H9 (cell line): Measurements from ENCODE around the gene SNUPN. TPM values are rescaled to one million over a fixed set of nuclear protein-coding genes. Genes with fewer than 3 reads are reported as not detected.
"Not testable (repeated sequence)": the region's sequence is repeated elsewhere in the genome, so short reads cannot be mapped to it uniquely, and the experiment has no call there.

Source experiments
- DNase-seq: peaks from one replicate; pipeline ENCODE4 v3.0.0-alpha.2; 2017
- H2AFZ ChIP-seq: one replicate; pipeline ENCODE4 v1.6.1; 2013; ENCODE audit warnings: mild to moderate bottlenecking, low read length, control low read depth, moderate library complexity
- H2AK5ac ChIP-seq: 2 replicates; pipeline ENCODE4 v1.6.1; 2013; ENCODE audit warnings: low read length, control low read depth, mixed read lengths; ENCODE audit not compliant: insufficient read length
- H2BK120ac ChIP-seq: one replicate; pipeline ENCODE4 v1.6.1; 2013; ENCODE audit warnings: low read depth, mild to moderate bottlenecking, low read length, control low read depth, inconsistent platforms; ENCODE audit not compliant: poor library complexity, severe bottlenecking
- H2BK12ac ChIP-seq: 2 replicates; pipeline ENCODE4 v1.6.1; 2013; ENCODE audit warnings: low read length, control low read depth, mixed read lengths, low read depth; ENCODE audit not compliant: insufficient read length
- H2BK15ac ChIP-seq: 2 replicates; pipeline ENCODE4 v1.6.1; 2013; ENCODE audit warnings: low read depth, low read length, control low read depth
- H2BK20ac ChIP-seq: one replicate; pipeline ENCODE4 v1.6.1; 2013; ENCODE audit warnings: low read depth, mild to moderate bottlenecking, low read length, control low read depth, inconsistent platforms; ENCODE audit not compliant: poor library complexity, severe bottlenecking
- H2BK5ac ChIP-seq: 2 replicates; pipeline ENCODE4 v1.6.1; 2013; ENCODE audit warnings: low read length, control low read depth, mixed read lengths; ENCODE audit not compliant: insufficient read length
- H3K14ac ChIP-seq: 2 replicates; pipeline ENCODE4 v1.6.1; 2013; ENCODE audit warnings: low read length, control low read depth; ENCODE audit not compliant: insufficient read depth
- H3K18ac ChIP-seq: 2 replicates; pipeline ENCODE4 v1.6.1; 2013; ENCODE audit warnings: low read depth, mild to moderate bottlenecking, mixed read lengths, low read length, control low read depth; ENCODE audit not compliant: insufficient read length
- H3K23ac ChIP-seq: 2 replicates; pipeline ENCODE4 v1.6.1; 2013; ENCODE audit warnings: low read length, control low read depth, mixed read lengths, low read depth; ENCODE audit not compliant: insufficient read length
- H3K23me2 ChIP-seq: 2 replicates; pipeline ENCODE4 v1.6.1; 2013; ENCODE audit warnings: low read depth, mild to moderate bottlenecking, mixed read lengths, low read length, control low read depth; ENCODE audit not compliant: insufficient read length, poor library complexity, severe bottlenecking
- H3K27ac ChIP-seq: 2 replicates; pipeline ENCODE4 v1.5.1; 2013; ENCODE audit warnings: low read length, control low read depth, mixed read lengths, low read depth; ENCODE audit not compliant: insufficient read length
- H3K27me3 ChIP-seq: 2 replicates; pipeline ENCODE4 v1.6.1; 2013; ENCODE audit warnings: low read length, control low read depth, inconsistent platforms; ENCODE audit not compliant: insufficient read depth
- H3K4ac ChIP-seq: 2 replicates; pipeline ENCODE4 v1.6.1; 2013; ENCODE audit warnings: low read depth, mild to moderate bottlenecking, control low read depth, inconsistent platforms, low read length, moderate library complexity
- H3K4me1 ChIP-seq: 2 replicates; pipeline ENCODE4 v1.6.1; 2013; ENCODE audit warnings: low read length, control low read depth, inconsistent platforms; ENCODE audit not compliant: insufficient read depth
- H3K4me2 ChIP-seq: 2 replicates; pipeline ENCODE4 v1.6.1; 2013; ENCODE audit warnings: low read length, control low read depth, mixed read lengths; ENCODE audit not compliant: insufficient read length, insufficient read depth
- H3K56ac ChIP-seq: 2 replicates; pipeline ENCODE4 v1.6.1; 2013; ENCODE audit warnings: low read depth, mild to moderate bottlenecking, mixed read lengths, low read length, control low read depth; ENCODE audit not compliant: insufficient read length
- H3K79me1 ChIP-seq: 2 replicates; pipeline ENCODE4 v1.6.1; 2013; ENCODE audit warnings: low read depth, mild to moderate bottlenecking, moderate library complexity, low read length, control low read depth, inconsistent platforms; ENCODE audit not compliant: insufficient read depth, poor library complexity, severe bottlenecking
- H3K79me2 ChIP-seq: 2 replicates; pipeline ENCODE4 v1.6.1; 2013; ENCODE audit warnings: low read length, control low read depth, inconsistent platforms; ENCODE audit not compliant: insufficient read depth
- H3K9ac ChIP-seq: 2 replicates; pipeline ENCODE4 v1.6.1; 2013; ENCODE audit warnings: low read length, control low read depth, mixed read lengths; ENCODE audit not compliant: insufficient read length; ENCODE audit errors: extremely low read depth
- H3K9me3 ChIP-seq: one replicate; pipeline ENCODE4 v1.6.1; 2013; ENCODE audit warnings: low read depth, low read length, inconsistent platforms; ENCODE audit not compliant: control insufficient read depth
- H3T11ph ChIP-seq: one replicate; pipeline ENCODE4 v1.6.1; 2013; ENCODE audit warnings: mild to moderate bottlenecking, low read length, control low read depth, inconsistent platforms
- H4K20me1 ChIP-seq: one replicate; pipeline ENCODE4 v1.6.1; 2013; ENCODE audit not compliant: control insufficient read depth, insufficient read length, insufficient read depth
- H4K5ac ChIP-seq: 2 replicates; pipeline ENCODE4 v1.6.1; 2013; ENCODE audit warnings: low read depth, mild to moderate bottlenecking, mixed read lengths, low read length, control low read depth; ENCODE audit not compliant: insufficient read length
- H4K8ac ChIP-seq: replicated peaks from 2 replicates; pipeline ENCODE4 v1.6.1; 2013; ENCODE audit warnings: low read length, control low read depth, mixed read lengths, low read depth; ENCODE audit not compliant: insufficient read length
- H4K91ac ChIP-seq: 2 replicates; pipeline ENCODE4 v1.6.1; 2013; ENCODE audit warnings: low read depth, mild to moderate bottlenecking, moderate library complexity, mixed read lengths, low read length, control low read depth; ENCODE audit not compliant: insufficient read length
- H3K27ac Mint-ChIP-seq, 3 experiments: 2 replicates in 2 of 3; 3 replicates in 1 of 3; pipeline ENCODE4 v1.8.0; 2020 to 2021; ENCODE audit warnings: mixed read lengths in 3 of 3, mild to moderate bottlenecking in 1 of 3, moderate library complexity in 1 of 3
- H3K27me3 Mint-ChIP-seq: 2 replicates; pipeline ENCODE4 v1.8.0; 2021; ENCODE audit warnings: low read depth, mild to moderate bottlenecking, moderate library complexity, mixed read lengths
- H3K36me3 Mint-ChIP-seq, 3 experiments: 2 replicates in 2 of 3; 3 replicates in 1 of 3; pipeline ENCODE4 v1.8.0; 2020 to 2021; ENCODE audit warnings: low read depth in 3 of 3, mixed read lengths in 3 of 3; ENCODE audit not compliant: insufficient read depth in 1 of 3
- H3K4me1 Mint-ChIP-seq, 2 experiments: 2 replicates each; pipeline ENCODE4 v1.8.0; 2020; ENCODE audit warnings: mixed read lengths in 2 of 2
- H3K4me3 Mint-ChIP-seq, 2 experiments: 2 replicates in 1 of 2; 3 replicates in 1 of 2; pipeline ENCODE4 v1.8.0; 2020 to 2021; ENCODE audit warnings: mild to moderate bottlenecking in 2 of 2, mixed read lengths in 2 of 2, moderate library complexity in 1 of 2
- H3K9me3 Mint-ChIP-seq, 2 experiments: 2 replicates in 1 of 2; 3 replicates in 1 of 2; pipeline ENCODE4 v1.8.0; 2020; ENCODE audit warnings: mild to moderate bottlenecking in 2 of 2, mixed read lengths in 2 of 2, moderate library complexity in 1 of 2
- WGBS: extraction: QIAGEN DNeasy Blood & Tissue Kit; methylation state at CpG from one replicate; pipeline ENCODE4 v1.1.7; 2013; ENCODE audit warnings: missing lambda C conversion rate, low lambda C conversion rate, mixed read lengths; ENCODE audit not compliant: insufficient read length; ENCODE audit errors: extremely low coverage; 5-methylcytosine and 5-hydroxymethylcytosine counted together
- total RNA-seq: library from RNA; stranded (reverse); gene quantifications from 2 replicates; pipeline ENCODE4 v1.2.1, GENCODE V29; 2021
- TF ChIP-seq, protein P1 (sequence below): fragments of 200-600 bp; sonication (generic); conservative IDR thresholded peaks from 3 replicates; pipeline ENCODE4 v1.8.0; 2021; ENCODE audit warnings: antibody characterized with exemption, mild to moderate bottlenecking

The SNUPN gene
- total RNA-seq, 1 experiment from 2014 or later = 32.7 TPM

DNA sequence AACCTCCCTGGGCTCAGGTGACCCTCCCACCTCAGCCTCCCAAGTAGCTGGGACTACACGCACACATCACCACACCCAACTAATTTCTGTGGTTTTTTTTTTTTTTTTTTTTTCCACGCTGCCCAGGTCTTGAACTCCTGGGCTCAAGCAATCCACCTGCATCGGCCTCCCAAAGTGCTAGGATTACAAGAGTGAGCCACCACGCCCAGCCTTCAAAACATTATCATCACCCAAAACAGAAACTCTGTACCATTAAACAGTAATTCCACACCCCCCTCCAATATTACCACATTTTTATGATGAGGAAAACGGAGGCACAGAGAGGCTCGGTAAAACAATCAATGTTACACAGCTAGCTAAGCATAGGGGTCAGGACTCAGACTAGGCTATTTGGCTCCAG is 10.5 kb upstream of the SNUPN start:
- H3K23me2 ChIP-seq = peaks cover 15% of the 10 kb centered on the region
- peaks cover 9% of the 10 kb centered on the region for H3K79me1 ChIP-seq
- Mint-ChIP-seq H3K4me3 (peak overlapping the region in 1 of 2 experiments; percentile 61; a peak in 1 of 5 replicates), H3K36me3 (peaks cover 0 to 10% (median 3%) of the 10 kb centered on the region in 3 experiments; a peak in 3 of 7 replicates), H3K27me3 (no peaks in the 10 kb centered on the region), H3K27ac (peak overlapping the region in 1 of 3 experiments; percentile 40; a peak in 2 of 7 replicates), H3K9me3 (no peaks in the 10 kb centered on the region), H3K4me1 (peaks cover 28 to 34% of the 10 kb centered on the region in 2 experiments)
- H3K27ac ChIP-seq = no peak overlapping the region
- no peak overlapping the region for H3K14ac ChIP-seq
- no peaks in the 10 kb centered on the region for H3K4me1 ChIP-seq
- H2BK15ac ChIP-seq = no peak overlapping the region
- no peak overlapping the region for H2AFZ ChIP-seq
- H3K23ac ChIP-seq = no peak overlapping the region
- no CpG with 5 or more reads among the region's 6 CpGs for WGBS
- H2BK20ac ChIP-seq = no peak overlapping the region
- TF ChIP-seq, protein P1, sequence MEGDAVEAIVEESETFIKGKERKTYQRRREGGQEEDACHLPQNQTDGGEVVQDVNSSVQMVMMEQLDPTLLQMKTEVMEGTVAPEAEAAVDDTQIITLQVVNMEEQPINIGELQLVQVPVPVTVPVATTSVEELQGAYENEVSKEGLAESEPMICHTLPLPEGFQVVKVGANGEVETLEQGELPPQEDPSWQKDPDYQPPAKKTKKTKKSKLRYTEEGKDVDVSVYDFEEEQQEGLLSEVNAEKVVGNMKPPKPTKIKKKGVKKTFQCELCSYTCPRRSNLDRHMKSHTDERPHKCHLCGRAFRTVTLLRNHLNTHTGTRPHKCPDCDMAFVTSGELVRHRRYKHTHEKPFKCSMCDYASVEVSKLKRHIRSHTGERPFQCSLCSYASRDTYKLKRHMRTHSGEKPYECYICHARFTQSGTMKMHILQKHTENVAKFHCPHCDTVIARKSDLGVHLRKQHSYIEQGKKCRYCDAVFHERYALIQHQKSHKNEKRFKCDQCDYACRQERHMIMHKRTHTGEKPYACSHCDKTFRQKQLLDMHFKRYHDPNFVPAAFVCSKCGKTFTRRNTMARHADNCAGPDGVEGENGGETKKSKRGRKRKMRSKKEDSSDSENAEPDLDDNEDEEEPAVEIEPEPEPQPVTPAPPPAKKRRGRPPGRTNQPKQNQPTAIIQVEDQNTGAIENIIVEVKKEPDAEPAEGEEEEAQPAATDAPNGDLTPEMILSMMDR = no peak
- no peaks in the 10 kb centered on the region for H3K27me3 ChIP-seq
- H3K9me3 ChIP-seq = no peaks in the 10 kb centered on the region
- no peak overlapping the region for H4K8ac ChIP-seq
- no peak overlapping the region for H2BK120ac ChIP-seq
- H2AK5ac ChIP-seq = no peak overlapping the region
- H3K18ac ChIP-seq = no peak overlapping the region
- peaks cover 20% of the 10 kb centered on the region; the same call in 1 of the 2 replicates for H3K79me2 ChIP-seq
- no peak overlapping the region for H4K5ac ChIP-seq
- H4K91ac ChIP-seq = no peak overlapping the region
- H3K4ac ChIP-seq = no peak overlapping the region
- no peak overlapping the region for H3T11ph ChIP-seq
- no peak overlapping the region for H3K4me2 ChIP-seq
- no peak for DNase-seq
- H2BK5ac ChIP-seq = no peak overlapping the region
- H4K20me1 ChIP-seq = no peaks in the 10 kb centered on the region
- H2BK12ac ChIP-seq = no peak overlapping the region
- no peak overlapping the region for H3K9ac ChIP-seq
- H3K56ac ChIP-seq = no peak overlapping the region

DNA sequence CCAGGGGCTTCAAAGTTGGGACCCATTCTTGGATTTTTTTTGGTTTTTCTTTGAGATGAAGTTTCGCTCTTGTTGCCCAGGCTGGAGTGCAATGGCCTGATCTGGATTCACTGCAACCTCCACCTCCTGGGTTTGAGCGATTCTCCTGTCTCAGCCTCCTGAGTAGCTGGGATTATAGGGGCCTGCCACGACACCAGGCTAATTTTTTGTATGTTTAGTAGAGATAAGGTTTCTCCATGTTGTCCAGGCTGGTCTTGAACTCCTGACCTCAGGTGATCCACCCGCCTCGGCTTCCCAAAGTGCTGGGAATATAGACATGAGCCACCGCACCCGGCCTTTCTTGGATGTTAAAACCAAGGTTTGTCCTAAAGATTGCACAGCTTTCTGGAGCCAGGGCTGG is 8.4 kb upstream of the SNUPN start:
- H2BK12ac ChIP-seq, H3T11ph ChIP-seq, H3K9me3 ChIP-seq, H4K5ac ChIP-seq, H3K23me2 ChIP-seq, DNase-seq, H3K36me3 Mint-ChIP-seq, H3K4me3 Mint-ChIP-seq, H3K27ac ChIP-seq, H3K4me1 ChIP-seq, H4K91ac ChIP-seq, H2BK120ac ChIP-seq, H2AK5ac ChIP-seq, H4K20me1 ChIP-seq, H2AFZ ChIP-seq, H3K18ac ChIP-seq, H3K27me3 Mint-ChIP-seq, H3K79me1 ChIP-seq, H4K8ac ChIP-seq, H2BK20ac ChIP-seq, H2BK5ac ChIP-seq, H2BK15ac ChIP-seq, H3K56ac ChIP-seq, H3K9me3 Mint-ChIP-seq, H3K27me3 ChIP-seq, H3K4ac ChIP-seq, H3K14ac ChIP-seq, H3K9ac ChIP-seq, H3K4me2 ChIP-seq, H3K23ac ChIP-seq: not testable (repeated sequence)
- H3K79me2 ChIP-seq = peaks cover 11% of the 10 kb centered on the region; the same call in 1 of the 2 replicates
- WGBS = no CpG with 5 or more reads among the region's 7 CpGs
- Mint-ChIP-seq H3K4me1 (peaks cover 23 to 25% of the 10 kb centered on the region in 2 experiments), H3K27ac (peak overlapping the region in 1 of 3 experiments; percentile 78; a peak in 2 of 7 replicates)
